GM13977 (cell line): ENCODE data around the gene MMP15.

ENCODE experiments used
- DNase-seq: peaks from one replicate; pipeline ENCODE4 v3.0.0; 2012; ENCODE audit warnings: low spot score
- CTCF ChIP-seq: IDR thresholded peaks from 2 replicates; pipeline ENCODE4 v1.5.1; 2012; ENCODE audit warnings: mild to moderate bottlenecking, control low read depth; ENCODE audit not compliant: insufficient read depth; ENCODE audit errors: extremely low read depth, missing control alignments
- in situ Hi-C: fragments of 300-500 bp; cut with MboI; formaldehyde crosslinking; loops from one replicate; pipeline ENCODE4 v1.12.0; 2022; ENCODE audit warnings: low sequenced_read_pairs, low pct_unique_long_range_greater_than_20kb, mixed read lengths, inconsistent platforms; ENCODE audit not compliant: unreplicated experiment

MMP15 gene

DNA sequence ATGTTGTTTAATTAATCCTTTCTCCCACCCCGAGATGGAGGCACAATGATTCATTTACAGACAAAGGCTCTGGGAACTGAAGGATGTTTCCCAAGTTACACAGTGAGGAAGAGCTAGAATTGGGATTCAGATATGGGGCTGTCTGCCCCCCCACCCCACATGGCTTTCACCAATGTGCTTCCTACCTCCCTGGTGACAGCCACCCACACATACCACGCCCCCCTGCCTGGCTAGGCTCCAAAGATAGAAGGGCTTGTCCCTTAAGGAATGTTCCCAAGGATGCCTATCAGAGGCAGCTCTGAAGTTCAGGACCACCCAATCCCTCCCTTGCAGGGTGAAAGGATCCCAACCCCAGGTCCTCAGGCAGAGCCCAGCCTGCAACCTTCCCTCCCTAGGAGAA is 70.7 kb downstream of the MMP15 start:
- no peak for DNase-seq
- in situ Hi-C loops = no loop called here
- no peak for TF ChIP-seq CTCF
